Ovary (tissue), 9 donors: ENCODE results near the gene CA10. TPM values are rescaled to one million over a fixed set of nuclear protein-coding genes. Genes with fewer than 3 reads are reported as not detected.

Source experiments
- DNase-seq, 5 donors: peaks; one replicate each; pipeline ENCODE4 v3.0.0-alpha.2; 2019 to 2020
- H3K27ac ChIP-seq, 2 donors: fragments of 200-600 bp; one replicate each; pipeline versions ENCODE4 v1.5.1 to v1.8.0; 2019 to 2022
- H3K27me3 ChIP-seq: fragments of 200-600 bp; one replicate; pipeline ENCODE4 v1.8.0; 2022
- H3K36me3 ChIP-seq: fragments of 200-600 bp; sonication (generic); one replicate; pipeline ENCODE4 v1.5.1; 2019
- H3K4me1 ChIP-seq: one replicate; pipeline ENCODE4 v1.8.1; 2013; ENCODE audit warnings: mild to moderate bottlenecking, moderate library complexity; ENCODE audit not compliant: insufficient read depth
- H3K4me3 ChIP-seq: fragments of 200-600 bp; sonication (generic); one replicate; pipeline ENCODE4 v1.5.1; 2017
- H3K9me3 ChIP-seq, 2 donors: fragments of 200-600 bp in 1 of 2; sonication (generic) in 1 of 2; one replicate each; pipeline versions ENCODE4 v1.5.1 to v1.8.1; 2013 to 2019; ENCODE audit warnings: mild to moderate bottlenecking in 1 of 2, moderate library complexity in 1 of 2
- CTCF ChIP-seq, 3 donors: fragments of 450-650 bp in 2 of 3; fragments of 200-600 bp in 1 of 3; IDR thresholded peaks; one replicate each; pipeline versions ENCODE4 v1.5.1 to v1.8.0; 2016 to 2022; ENCODE audit warnings: antibody characterized with exemption in 3 of 3, mild to moderate bottlenecking in 1 of 3
- EP300 ChIP-seq: sonication (generic); formaldehyde crosslinking; IDR thresholded peaks from one replicate; pipeline ENCODE4 v1.6.1; 2017; ENCODE audit warnings: antibody characterized with exemption
- POLR2A ChIP-seq: fragments of 450-650 bp; IDR thresholded peaks from one replicate; pipeline ENCODE4 v1.6.1; 2017; ENCODE audit warnings: antibody characterized with exemption, mild to moderate bottlenecking, moderate library complexity
- WGBS, 3 donors: extraction: QIAGEN DNeasy Blood & Tissue Kit in 1 of 3; methylation state at CpG; one replicate each; pipeline versions ENCODE4 v1.1.5 to v1.1.7; 2013 to 2017; 5-methylcytosine and 5-hydroxymethylcytosine counted together
- intact Hi-C, 4 donors: fragments of 100-400 bp; cut with DNase I; formaldehyde crosslinking; loops; one replicate each; pipeline versions ENCODE4 v1.11.0 to v1.15.1; 2022 to 2023
- polyA plus RNA-seq, 2 donors: library from polyadenylated mRNA; stranded (reverse); fragments of 200-250 nt in 1 of 2; fragments of 350-450 nt in 1 of 2; fragmentation: Illumina TruSeq in 1 of 2; extraction: RNeasy Lipid Tissue Mini Kit (QIAGEN cat#74804) in 1 of 2; gene quantifications; one replicate each; pipeline ENCODE4 v1.2.3, GENCODE V29; 2013 to 2014
- total RNA-seq, 7 donors: library from RNA; depleted of rRNA in 2 of 7; stranded (reverse); fragments of >200 nt in 2 of 7; fragmentation: NEBNext Ultra II Directional in 3 of 7; extraction: Animal tissue kit (Norgen Biotek cat#: 25700) in 3 of 7; gene quantifications; one replicate each; pipeline versions ENCODE4 v1.1.0 to v1.2.4, GENCODE V29; 2016 to 2023
- donor health status: DM: no; HTN: no; CAD: no; lungs with moderate emphysema.
- donor health status: DM: no; HTN: no; CAD: no.
- donor health status: Bipolar disorder and iron deficiency.
- donor health status: DM: yes; HTN: yes; CAD: no.
- donor health status: DM: no; HTN: no; CAD: no.
- donor health status: DM: yes; HTN: yes; CAD: no.

The CA10 gene
- total and polyA plus RNA-seq, 9 donors: 0.34 to 4.3 (median 1.2) TPM; not detected in 2

- Histone ChIP-seq H3K4me1 (no peaks in the 10 kb centered on the region), H3K36me3 (no peaks in the 10 kb centered on the region), H3K27ac (no peak overlapping the region), H3K27me3 (no peaks in the 10 kb centered on the region), H3K9me3 (no peaks in the 10 kb centered on the region), H3K4me3 (no peak overlapping the region)
- intact Hi-C loops: no loop called here
- TF ChIP-seq POLR2A: no peak
- no peak for TF ChIP-seq CTCF (IDR thresholded peaks at IDR 0.05)
- no peak for TF ChIP-seq EP300
- DNase-seq: no peak
- WGBS, 3 donors: 60 to 80% (median 74%) methylated on average over 2 of the region's 2 CpGs
Observed at GRCh38 chr17:52128721-52129120, 29.8 kb downstream of the CA10 start.

- intact Hi-C loops: no loop called here
- no peak overlapping the region for H3K27ac ChIP-seq
- DNase-seq: no peak
- 79 to 81% (median 80%) methylated on average over 7 of the region's 7 CpGs for WGBS, 3 donors
- no peaks in the 10 kb centered on the region for H3K36me3 ChIP-seq
- no peak for TF ChIP-seq EP300
- no peak for TF ChIP-seq POLR2A
- no peak for TF ChIP-seq CTCF (IDR thresholded peaks at IDR 0.05)
- H3K27me3 ChIP-seq: no peaks in the 10 kb centered on the region
- no peaks in the 10 kb centered on the region for H3K9me3 ChIP-seq
- H3K4me3 ChIP-seq: no peak overlapping the region
- no peaks in the 10 kb centered on the region for H3K4me1 ChIP-seq
Observed at GRCh38 chr17:52124993-52125392, 33.5 kb downstream of the CA10 start.

GRCh38 chr17:52124561-52124960 is 34.0 kb downstream of the CA10 start:
- DNase-seq: no peak
- H3K27ac ChIP-seq: no peak overlapping the region
- TF ChIP-seq EP300: no peak
- TF ChIP-seq CTCF (IDR thresholded peaks at IDR 0.05): no peak
- no peak for TF ChIP-seq POLR2A
- no peaks in the 10 kb centered on the region for H3K9me3 ChIP-seq
- H3K4me3 ChIP-seq: no peak overlapping the region
- intact Hi-C loops: no loop called here
- H3K4me1 ChIP-seq: no peaks in the 10 kb centered on the region
- H3K36me3 ChIP-seq: no peaks in the 10 kb centered on the region
- no peaks in the 10 kb centered on the region for H3K27me3 ChIP-seq

GRCh38 chr17:52120465-52120864 is 38.0 kb downstream of the CA10 start:
- no peaks in the 10 kb centered on the region for H3K36me3 ChIP-seq
- H3K4me3 ChIP-seq: no peak overlapping the region
- intact Hi-C loops: no loop called here
- TF ChIP-seq POLR2A (no peak), EP300 (no peak), CTCF (IDR thresholded peaks at IDR 0.05) (no peak)
- DNase-seq: no peak
- 86 to 92% (median 89%) methylated on average over 2 of the region's 2 CpGs for WGBS, 3 donors
- no peaks in the 10 kb centered on the region for H3K27me3 ChIP-seq
- no peak overlapping the region for H3K27ac ChIP-seq
- no peaks in the 10 kb centered on the region for H3K9me3 ChIP-seq
- no peaks in the 10 kb centered on the region for H3K4me1 ChIP-seq
